Fibroblast of mammary gland (primary cell): ENCODE measurements around the gene ZNF814.
"Not testable (repeated sequence)": the region's sequence is repeated elsewhere in the genome, so short reads cannot be mapped to it uniquely, and the experiment has no call there.

ENCODE experiments used
- DNase-seq: peaks from one replicate; pipeline ENCODE4 v3.0.0-alpha.2; 2010; ENCODE audit warnings: low read depth
- H3K4me3 ChIP-seq: 2 replicates; pipeline ENCODE4 v1.5.1; 2011; ENCODE audit warnings: low read depth, mild to moderate bottlenecking, low read length, moderate library complexity; ENCODE audit not compliant: control insufficient read depth
- TF ChIP-seq, protein P1 (sequence below): conservative IDR thresholded peaks from 2 replicates; pipeline ENCODE4 v1.5.1; 2011; ENCODE audit warnings: low read depth, low read length, inconsistent platforms; ENCODE audit not compliant: control insufficient read depth, insufficient read depth

ZNF814 gene

DNA sequence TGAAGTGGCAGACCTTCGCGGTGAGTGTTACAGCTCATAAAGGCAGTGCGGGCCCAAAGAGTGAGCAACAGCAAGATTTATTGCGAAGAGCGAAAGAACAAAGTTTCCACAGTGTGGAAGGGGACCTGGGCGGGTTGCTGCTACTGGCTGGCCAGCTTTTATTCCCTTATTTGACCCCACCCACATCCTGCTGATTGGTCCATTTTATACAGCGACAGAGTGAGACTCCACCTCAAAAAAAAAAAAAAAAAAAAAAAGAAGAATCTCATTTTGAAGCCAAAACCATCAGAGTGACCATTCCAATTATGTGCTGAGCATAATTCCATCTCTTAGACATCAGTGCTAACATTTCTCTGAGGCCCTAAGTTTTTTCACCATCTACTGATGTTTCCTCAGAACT lies 72.2 kb downstream of the ZNF814 start:
- TF ChIP-seq, protein P1, sequence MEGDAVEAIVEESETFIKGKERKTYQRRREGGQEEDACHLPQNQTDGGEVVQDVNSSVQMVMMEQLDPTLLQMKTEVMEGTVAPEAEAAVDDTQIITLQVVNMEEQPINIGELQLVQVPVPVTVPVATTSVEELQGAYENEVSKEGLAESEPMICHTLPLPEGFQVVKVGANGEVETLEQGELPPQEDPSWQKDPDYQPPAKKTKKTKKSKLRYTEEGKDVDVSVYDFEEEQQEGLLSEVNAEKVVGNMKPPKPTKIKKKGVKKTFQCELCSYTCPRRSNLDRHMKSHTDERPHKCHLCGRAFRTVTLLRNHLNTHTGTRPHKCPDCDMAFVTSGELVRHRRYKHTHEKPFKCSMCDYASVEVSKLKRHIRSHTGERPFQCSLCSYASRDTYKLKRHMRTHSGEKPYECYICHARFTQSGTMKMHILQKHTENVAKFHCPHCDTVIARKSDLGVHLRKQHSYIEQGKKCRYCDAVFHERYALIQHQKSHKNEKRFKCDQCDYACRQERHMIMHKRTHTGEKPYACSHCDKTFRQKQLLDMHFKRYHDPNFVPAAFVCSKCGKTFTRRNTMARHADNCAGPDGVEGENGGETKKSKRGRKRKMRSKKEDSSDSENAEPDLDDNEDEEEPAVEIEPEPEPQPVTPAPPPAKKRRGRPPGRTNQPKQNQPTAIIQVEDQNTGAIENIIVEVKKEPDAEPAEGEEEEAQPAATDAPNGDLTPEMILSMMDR = no peak
- no peak for DNase-seq
- H3K4me3 ChIP-seq = no peak overlapping the region

- TF ChIP-seq, protein P1 = no peak
- no peak overlapping the region for H3K4me3 ChIP-seq
- no peak for DNase-seq
These were observed 73.4 kb downstream of the ZNF814 start for GRCh38 chr19:57815247-57816075.

DNA sequence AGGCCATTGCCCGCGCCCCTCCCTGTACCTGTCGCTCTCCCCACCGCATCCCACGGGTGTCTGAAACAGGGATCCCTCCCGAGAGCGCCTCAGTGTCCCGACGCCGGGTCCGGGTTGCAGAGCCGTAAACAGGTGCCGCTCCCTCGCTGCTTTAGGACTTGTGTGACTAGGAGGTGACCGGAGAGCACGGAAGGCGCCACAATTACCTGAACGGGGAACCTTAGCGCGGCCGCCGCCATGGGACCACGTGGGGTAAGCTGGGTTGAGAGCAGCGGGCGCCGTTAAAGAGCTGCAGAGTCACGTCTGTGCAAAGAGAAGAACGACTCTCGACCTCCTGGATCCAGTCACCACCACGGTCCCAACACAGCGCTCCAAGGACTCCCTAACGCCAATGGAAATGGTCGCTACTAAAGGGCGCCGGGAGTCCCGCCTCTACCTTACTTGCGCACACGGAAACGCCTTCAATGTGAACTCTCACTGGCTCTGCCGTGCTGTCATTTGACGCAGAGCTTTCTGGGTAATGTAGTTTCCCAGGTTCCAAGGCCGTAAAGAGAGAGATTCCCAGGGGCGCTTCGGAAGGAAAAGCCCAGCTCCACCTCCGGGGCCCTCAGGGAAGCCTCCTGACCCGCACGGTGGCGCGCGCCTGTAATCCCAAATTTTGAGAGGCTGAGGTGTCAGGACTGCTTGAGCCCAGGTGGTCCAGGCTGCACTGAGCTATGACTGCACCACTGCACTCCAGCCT lies 74.2 kb downstream of the ZNF814 start, which contains the start of gene ZNF552:
ZNF552 (minus strand) TSS at position 409 of the 742 bp plus-strand sequence; CDS start at position 239, 170 bp downstream.
- DNase-seq = peak; percentile 91
- H3K4me3 ChIP-seq = peak within 1 kb of the TSS; percentile 91
- TF ChIP-seq, protein P1 = no peak

GRCh38 chr19:57813919-57814504 lies 74.8 kb downstream of the ZNF814 start:
- TF ChIP-seq, protein P1 = no peak
- DNase-seq = no peak
- peak overlapping the region; percentile 91 for H3K4me3 ChIP-seq

- not testable (repeated sequence) for DNase-seq, H3K4me3 ChIP-seq
These were observed 75.6 kb downstream of the ZNF814 start for GRCh38 chr19:57812975-57813820.

GRCh38 chr19:57812226-57812625 lies 76.6 kb downstream of the ZNF814 start:
- TF ChIP-seq, protein P1 = no peak
- no peak for DNase-seq
- no peak overlapping the region for H3K4me3 ChIP-seq

GRCh38 chr19:57810410-57811295 lies 78.2 kb downstream of the ZNF814 start:
- not testable (repeated sequence) for DNase-seq

More at GRCh38 chr19:57810410-57811295, 78.2 kb downstream of the ZNF814 start:
- not testable (repeated sequence) for H3K4me3 ChIP-seq
